Measurements from ENCODE around the gene TTC31.
"Not testable (repeated sequence)": the region's sequence is repeated elsewhere in the genome, so short reads cannot be mapped to it uniquely, and the experiment has no call there.

TTC31 gene

GRCh38 chr2:74457549-74458131, 25.2 kb upstream of the TTC31 start:
- DNase-seq (ENCODE audit: low spot score): peak; percentile 70

DNA sequence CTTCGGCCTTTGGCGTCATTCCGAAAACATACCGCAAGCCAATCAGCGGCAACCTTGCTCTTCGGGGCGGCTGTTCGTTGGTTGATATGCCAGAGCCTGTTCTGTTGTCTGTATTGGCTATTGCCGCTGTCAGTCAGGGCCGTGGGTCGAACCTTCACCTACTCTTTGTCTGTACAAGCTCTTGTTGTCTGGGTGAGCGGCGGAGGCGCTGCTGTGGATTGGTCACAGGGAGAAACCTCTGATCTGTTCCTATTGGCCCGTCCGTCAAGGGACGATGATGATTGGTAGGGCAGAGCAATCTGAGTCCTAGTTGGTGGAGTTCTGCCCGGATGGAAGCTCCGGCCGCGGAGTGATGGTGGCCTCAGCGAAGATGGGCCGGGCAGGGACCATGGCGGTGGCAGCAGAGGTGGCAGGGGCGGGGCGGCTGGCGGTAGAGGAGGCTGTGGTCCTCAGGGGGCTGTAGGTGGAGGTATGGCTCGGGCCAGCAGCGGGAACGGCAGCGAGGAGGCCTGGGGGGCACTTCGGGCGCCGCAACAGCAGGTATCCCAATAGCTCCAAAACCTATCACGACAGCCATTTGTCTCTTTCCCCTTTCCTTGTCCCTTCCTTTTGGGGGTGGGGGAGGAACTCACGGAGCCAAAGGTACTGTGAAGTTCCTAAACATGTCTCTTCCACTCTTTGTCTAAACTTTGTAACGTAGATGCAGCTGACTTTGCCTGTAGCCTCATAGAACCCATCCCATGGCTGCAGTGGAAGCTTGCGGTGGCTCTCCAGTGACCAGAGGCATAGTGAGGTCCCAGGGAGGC, 24.5 kb upstream of the TTC31 start, which contains the start of gene WBP1:
Gene WBP1 (plus strand): TSS at position 307 of the 806 bp plus-strand sequence. CDS start 165 bp downstream, at position 472.
- peak; percentile 92 for DNase-seq (ENCODE audit: low spot score)

DNA sequence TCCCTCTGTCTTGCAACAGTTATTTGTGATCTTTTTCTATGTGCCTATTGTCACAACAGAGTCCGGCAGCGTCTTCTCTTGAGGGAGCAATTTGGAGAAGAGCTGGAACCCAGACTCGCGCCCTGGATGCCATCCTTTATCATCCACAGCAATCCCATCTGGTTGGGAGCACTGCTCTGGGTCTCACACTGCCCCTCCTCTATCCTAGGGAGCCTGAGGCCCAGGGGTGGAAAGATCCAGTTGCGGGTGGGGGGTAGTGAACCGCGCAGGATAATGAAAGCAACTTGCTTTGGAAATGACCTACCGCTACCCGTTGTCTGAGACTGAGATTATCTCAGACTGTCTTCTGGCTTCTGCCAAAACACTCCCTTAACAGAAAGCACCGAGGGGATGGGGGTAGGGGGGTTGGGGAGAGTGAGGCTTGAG, 23.9 kb upstream of the TTC31 start:
- DNase-seq (ENCODE audit: low spot score): no peak

GRCh38 chr2:74459503-74460118, 23.3 kb upstream of the TTC31 start:
- DNase-seq (ENCODE audit: low spot score): not testable (repeated sequence)

- DNase-seq (ENCODE audit: low spot score): not testable (repeated sequence)
Observed at GRCh38 chr2:74460187-74460586, 22.7 kb upstream of the TTC31 start.

DNA sequence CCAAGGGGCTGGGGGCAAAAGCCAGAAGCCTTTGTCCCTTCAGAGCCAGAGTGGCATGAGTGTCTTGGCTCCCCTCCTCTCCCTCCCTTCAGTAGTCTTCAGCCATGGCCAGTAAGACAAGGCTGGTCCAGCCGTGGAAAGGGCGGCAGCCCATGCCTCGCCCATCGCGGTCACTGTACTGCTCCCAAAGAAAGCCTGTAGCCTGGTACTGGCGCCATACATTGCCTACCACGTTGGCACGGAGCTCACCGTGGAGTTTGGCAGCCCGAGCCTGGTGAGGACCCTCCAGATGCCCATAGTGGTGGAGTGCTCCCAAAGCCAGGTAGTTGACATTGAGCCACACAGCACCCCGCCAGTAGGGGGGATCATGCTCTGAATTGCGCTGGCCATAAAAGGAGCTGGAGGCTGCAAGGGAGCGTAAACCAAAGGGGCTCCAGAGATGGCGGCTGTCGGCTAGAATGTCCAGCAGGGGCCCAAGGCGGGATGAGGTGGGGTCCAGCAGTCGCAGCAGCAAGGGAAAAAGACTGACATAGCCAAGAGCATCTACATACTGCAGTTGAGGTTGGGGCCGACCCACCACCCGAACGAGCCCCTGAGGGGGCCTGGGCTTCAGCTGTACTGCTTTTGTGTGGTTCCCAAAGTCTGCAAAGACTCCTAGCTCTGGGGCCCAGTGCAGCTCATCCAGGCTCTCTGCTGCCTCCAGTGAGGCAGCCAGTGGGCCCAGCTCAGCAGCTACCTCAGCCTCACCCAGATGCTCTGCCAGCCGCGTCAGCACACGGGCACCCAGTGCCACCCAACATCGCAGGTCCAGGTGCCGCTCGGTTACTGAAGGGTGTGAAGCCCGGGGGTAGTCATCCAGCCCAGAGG, 21.5 kb upstream of the TTC31 start:
- peak; percentile 33 for DNase-seq (ENCODE audit: low spot score)

- no peak for DNase-seq (ENCODE audit: low spot score)
Observed at GRCh38 chr2:74462054-74462785, 20.7 kb upstream of the TTC31 start.

DNA sequence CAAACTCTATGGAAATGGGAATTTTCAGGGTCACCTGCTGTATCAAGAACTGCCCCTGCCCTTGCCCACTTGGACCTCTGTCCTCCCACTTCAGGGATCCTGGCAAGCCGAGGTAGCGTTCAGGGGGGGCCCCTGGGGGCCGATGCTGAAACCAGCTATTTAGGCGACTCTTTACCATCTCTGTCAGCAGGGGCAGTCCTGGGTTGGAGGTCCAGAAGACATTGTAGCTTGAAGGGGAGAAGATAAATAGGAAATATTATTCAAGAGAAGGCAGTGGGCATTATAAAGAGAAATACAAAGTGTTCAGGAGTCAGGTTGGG, 20.1 kb upstream of the TTC31 start:
- DNase-seq (ENCODE audit: low spot score): no peak

DNA sequence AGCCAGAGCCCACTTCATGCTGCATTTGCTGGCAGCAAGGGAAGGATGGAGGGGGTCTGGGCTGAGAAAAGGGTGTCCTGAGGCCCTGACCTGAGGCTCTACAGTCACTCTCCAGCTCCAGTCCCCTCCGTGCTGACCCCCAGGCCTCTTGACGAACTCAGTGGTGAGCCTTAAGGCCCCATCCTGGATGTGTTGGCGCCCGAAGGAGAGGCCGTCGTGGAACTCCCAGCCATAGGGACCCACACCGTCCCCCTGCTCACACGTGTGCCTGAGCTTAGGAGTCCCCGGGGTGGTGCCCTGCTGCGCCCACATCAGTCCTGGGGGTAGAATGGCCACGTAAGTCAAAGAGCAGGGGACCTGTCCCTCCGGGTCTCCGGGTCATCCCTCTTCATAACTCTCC, 18.5 kb upstream of the TTC31 start:
- DNase-seq (ENCODE audit: low spot score): peak; percentile 37

DNA sequence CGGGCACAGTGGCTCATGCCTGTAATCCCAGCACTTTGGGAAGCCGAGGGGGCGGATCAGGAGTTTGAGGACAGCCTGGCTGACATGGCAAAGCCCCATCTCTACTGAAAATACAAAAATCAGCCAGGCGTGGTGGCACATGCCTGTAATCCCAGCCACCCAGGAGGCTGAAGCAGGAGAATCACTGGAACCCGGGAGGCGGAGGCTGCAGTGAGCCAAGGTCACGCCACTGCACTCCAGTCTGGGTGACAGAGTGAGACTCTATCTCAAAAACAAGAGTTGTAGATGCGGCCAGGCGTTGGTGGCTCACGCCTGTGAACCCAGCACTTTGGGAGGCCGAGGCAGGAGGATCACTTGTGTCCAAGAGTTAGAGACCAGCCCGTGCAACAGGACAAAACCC, 12.1 kb upstream of the TTC31 start:
- not testable (repeated sequence) for DNase-seq (ENCODE audit: low spot score)

- no peak for DNase-seq (ENCODE audit: low spot score)
Observed at GRCh38 chr2:74471332-74472065, 11.4 kb upstream of the TTC31 start.

DNA sequence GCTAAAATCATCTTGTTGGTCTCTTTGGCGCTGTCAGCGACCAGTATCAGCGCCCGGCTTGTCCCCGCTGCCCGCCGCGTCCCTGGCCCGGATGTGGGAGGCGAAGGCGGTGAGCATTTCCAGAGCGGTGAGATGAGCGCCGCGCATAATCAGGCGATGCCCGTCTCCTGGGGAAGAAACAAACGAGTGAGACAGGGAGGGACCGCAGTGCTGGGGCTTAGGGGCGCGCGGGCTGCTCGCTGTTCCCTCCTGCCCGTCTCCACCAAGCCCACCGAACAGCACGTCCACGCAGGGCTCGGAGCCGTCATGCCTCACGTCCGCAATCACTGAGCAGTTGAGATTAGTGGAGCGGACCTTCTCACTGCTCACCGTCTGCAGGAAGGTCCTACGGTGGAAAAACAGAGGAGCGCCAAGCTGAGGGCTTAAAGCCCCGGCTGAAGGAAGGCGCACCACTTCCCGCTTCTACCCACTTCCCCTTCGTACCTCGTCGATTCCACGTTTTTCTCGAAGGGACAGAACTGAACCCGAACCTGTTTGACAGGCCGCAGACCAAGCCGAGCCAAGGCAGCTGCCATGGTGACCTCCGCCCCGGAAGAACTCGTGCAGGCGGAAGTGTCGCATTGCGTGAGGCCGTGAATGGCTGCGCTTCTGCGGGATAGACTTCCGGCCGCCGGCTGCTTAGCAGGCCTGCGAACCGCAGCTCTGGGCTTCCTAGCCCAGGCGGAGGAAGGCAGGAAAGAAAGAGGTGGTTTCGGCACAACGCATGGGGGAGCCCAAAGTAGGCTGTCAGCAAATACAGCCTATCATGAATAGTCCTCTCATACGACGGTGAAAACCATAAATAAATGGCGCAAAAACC, 10.6 kb upstream of the TTC31 start, which contains the start of gene MRPL53:
Gene MRPL53 (minus strand): TSS at position 595 of the 859 bp plus-strand sequence. CDS start 20 bp downstream, at position 575.
- peak; percentile 89 for DNase-seq (ENCODE audit: low spot score)

GRCh38 chr2:74472945-74473258, 10.0 kb upstream of the TTC31 start:
- DNase-seq (ENCODE audit: low spot score): no peak

DNA sequence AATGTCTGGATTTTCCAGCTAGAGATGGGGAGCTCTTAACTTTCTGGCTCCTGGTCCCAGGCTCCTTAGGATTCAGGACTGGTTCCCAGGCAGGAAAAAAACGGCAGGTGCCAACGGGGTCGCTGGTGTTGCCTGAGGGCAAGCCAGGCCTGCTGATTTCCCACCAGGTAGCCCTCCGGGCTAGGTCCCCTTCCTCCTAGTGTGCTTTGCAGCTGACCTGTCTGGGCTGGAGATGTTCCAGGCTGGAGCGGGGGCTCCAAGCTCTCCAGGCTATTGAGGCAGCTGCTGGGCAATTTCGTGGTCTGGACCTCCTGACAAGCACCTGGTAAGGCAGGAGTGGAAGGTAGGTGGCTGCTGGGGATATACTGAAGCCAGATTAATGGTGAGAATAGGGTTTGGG, 8.4 kb upstream of the TTC31 start:
- DNase-seq (ENCODE audit: low spot score): no peak

DNA sequence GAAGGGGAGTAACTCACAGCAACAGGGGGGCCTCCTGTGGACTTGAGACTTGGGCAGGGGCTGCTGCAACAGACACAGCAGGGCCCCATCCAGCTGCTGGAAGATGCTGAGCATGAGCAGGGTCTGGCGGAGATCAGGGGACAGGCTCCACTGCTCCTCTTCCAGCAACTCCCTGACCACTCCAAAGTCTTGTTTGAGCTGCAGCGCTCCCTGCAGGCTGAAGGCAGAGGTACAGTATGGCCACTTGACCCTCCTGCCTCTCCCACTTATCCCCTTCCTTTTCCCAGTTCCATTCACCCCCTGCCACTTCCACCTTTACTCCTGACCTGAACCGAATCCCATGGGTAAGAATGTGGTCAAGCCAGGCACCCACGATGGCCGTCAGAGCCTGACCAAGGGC, 8.0 kb upstream of the TTC31 start:
- DNase-seq (ENCODE audit: low spot score): no peak

DNA sequence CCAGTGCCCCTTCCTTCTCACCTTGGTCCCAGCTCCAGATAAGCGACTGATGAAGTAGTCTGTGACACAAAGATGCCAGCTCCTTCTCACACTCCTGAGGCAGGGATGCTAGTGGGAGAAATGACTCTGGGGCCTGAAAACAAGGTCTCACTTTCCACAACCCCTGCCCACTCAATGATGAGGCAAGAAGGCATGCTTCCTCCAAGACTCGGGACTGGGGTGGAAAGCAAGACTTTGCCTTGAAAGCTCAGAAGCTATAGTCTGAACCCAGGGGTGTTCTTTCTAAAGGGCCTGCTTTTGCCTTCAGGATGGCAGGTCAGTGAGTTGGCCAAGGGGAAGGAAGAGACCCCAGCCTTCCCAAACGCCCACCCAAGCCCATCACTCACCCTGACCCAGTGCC, 1.4 kb upstream of the TTC31 start:
- DNase-seq (ENCODE audit: low spot score): no peak

DNA sequence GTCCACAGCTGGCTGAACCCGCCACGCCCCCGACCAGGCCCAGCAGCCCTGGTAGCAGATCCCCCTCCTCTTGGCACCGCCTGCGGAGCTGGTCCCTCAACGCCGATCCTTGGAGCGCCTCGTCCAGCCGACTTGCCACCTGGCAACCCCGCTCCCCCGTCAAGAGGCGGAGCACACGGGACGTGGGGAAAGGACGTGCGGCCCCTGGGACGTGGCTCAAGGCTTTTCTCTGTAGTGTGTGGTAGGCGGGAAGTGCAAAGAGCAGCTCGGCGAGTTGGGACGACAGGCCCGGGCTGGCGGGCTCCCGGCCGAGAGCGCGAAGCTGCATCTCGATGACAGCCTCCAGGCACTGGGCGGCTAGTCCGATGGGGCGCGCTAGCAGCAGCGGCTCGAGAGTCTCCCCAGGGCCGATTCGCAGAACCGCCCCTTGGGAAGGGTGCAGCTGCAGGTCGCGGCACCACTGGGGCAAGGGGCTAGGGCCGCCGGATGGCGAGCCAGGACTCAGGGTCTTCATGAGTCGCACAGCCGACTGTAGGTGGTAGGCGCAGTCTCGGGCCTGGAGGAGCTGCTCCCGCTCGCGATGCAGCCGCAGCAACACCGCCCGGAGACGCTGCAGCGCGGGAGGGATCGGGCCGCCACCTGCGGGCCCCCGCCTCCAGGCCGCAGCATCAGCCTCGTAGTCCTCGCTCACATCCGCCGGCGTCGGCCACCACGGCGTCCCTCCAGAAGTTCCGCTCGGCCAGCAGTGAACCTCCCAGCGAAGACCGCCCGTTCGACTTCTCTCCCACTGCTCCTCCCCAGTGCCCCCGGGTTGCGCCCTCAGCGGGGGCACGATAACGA, 700 bp upstream of the TTC31 start:
- peak; percentile 68 for DNase-seq (ENCODE audit: low spot score)

DNA sequence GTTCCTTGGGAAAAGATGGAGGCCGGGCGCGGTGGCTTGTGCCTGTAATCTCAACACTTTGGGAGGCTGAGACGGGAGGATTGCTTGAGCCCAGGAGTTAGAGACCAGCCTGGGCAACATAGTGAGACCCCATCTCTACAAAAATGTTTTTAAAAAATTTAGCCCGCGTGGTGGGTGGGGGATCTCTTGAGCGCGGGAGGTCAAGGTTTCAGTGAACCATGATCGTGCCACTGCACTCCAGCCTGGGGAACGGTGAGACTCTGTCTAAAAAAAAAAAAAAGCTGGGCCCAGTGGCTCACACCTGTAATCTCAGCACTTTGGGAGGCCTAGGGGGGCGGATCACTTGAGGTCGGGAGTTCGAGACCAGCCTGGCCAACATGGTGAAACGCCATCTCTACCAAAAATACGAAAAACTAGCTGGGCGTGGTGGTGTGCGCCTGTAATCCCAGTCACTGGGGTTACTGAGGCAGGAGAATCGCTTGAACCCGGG, 839 bp downstream of the TTC31 start:
- not testable (repeated sequence) for DNase-seq (ENCODE audit: low spot score)

GRCh38 chr2:74486141-74486540, 3.3 kb downstream of the TTC31 start:
- no peak for DNase-seq (ENCODE audit: low spot score)
